GM19438 (cell line): ENCODE measurements around the gene NINL.
"Not testable (repeated sequence)": the region's sequence is repeated elsewhere in the genome, so short reads cannot be mapped to it uniquely, and the experiment has no call there.

Experiments used
- ATAC-seq: cut with Tn5 transposase; IDR thresholded peaks from one replicate; pipeline ENCODE4 v1.9.1; 2021; ENCODE audit warnings: low read depth; ENCODE audit not compliant: unreplicated experiment

NINL gene

DNA sequence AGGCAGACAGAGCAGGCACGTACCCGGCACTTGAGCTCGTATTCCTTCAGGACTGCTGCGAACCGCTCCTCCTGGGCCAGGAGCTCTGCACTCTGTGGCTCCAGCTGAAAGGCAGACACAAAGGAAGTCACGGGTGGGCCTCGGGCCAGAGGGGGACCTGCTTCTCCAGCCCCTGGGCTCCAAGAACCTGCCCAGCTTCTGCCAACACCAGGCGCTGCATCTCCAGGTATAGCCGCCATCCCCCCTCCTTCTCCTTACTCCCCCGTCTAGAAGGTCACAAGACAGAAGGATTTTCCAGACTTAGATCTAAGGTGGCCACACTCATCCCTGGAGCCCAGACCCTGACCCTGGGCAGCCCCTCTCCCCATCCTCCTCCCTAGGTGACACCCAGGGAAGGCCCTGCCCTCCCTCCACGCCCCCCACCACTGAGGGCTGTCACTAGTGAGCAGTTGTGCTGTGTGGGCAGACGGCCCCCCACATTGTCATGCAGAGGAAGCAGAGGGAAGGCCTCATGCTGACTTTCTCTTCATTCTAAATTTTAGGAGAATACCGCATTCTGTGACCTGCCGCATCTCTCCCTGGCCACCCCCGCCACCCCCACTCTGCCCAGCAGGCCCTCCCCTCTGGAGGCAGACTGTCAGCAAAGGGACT is 96.0 kb downstream of the NINL start:
- ATAC-seq, result no peak

DNA sequence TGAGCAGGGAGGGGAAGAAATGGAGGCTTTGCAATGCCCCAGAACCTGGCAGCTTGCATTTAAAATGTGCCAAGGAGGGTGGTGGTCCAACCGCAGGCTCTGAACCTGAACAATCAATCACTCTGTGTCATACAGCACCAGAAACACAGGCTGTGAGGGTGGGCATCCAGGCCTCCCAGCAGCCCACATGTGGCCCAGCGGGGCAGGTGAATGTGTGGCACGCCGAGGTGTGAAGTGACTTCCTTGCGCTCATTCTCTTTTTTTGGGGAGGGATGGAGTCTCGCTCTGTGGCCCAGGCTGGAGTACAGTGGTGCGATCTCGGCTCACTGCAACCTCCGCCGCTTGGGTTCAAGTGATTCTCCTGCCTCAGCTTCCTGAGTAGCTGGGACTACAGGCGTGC is 97.4 kb downstream of the NINL start:
- ATAC-seq, result no peak

GRCh38 chr20:25487306-25487705 is 98.0 kb downstream of the NINL start:
- no peak for ATAC-seq

DNA sequence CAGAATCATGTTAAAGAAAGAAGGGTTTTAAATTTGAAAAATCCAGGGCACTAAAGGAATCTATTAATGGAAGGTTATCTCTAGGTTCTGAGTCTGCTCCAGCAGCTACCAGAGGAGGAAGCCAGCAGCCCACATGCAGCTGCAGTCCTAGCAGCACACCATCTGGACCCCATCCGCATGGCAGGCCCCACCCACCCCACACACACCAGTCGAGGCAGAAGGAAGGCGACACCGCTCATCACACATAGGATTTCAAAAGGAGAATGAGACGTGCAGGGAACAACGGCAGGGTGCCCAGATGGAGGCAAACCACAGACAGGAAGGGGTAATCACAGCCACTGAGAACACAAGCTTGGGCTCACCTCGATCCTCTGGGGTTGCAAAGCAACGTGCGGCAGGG is 99.0 kb downstream of the NINL start:
- ATAC-seq, result no peak

GRCh38 chr20:25485872-25486271 is 99.5 kb downstream of the NINL start:
- ATAC-seq, result no peak

DNA sequence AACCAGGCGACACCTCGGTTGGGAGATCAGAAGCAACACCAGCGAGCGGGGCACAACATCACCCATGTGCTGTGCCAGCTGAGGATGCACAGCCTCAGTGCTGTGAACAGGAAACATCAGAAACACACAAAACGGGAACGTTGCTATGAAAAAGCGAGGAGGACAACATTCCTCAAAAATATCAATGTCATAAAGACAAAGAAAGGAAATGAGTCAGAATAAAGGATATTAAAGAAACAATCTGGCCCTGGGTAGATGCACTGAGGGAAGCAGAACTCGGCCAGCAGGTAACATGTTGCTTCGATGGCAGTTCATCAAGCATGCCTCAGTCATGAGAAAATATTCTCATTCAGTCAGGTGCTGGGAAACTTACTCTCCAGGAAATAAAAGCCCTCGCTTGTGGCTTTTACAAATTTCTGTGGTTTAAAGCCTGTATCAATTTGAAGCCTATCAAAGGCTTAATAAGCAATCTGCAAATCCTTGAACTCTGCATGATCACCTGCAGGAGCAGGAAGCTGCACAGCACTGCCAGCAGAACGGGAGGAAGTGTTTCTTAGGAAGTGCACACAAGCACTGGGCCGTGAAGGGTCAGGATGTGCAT is 100.3 kb downstream of the NINL start:
- no peak for ATAC-seq

- ATAC-seq, result no peak
These were observed 101.0 kb downstream of the NINL start for GRCh38 chr20:25484224-25484846.

GRCh38 chr20:25483431-25484132 is 101.7 kb downstream of the NINL start:
- no peak for ATAC-seq

- no peak for ATAC-seq
These were observed 103.4 kb downstream of the NINL start for GRCh38 chr20:25481918-25482253.

- no peak for ATAC-seq
These were observed 104.0 kb downstream of the NINL start for GRCh38 chr20:25481235-25481917.

GRCh38 chr20:25480797-25481196 is 104.5 kb downstream of the NINL start:
- ATAC-seq, result no peak

DNA sequence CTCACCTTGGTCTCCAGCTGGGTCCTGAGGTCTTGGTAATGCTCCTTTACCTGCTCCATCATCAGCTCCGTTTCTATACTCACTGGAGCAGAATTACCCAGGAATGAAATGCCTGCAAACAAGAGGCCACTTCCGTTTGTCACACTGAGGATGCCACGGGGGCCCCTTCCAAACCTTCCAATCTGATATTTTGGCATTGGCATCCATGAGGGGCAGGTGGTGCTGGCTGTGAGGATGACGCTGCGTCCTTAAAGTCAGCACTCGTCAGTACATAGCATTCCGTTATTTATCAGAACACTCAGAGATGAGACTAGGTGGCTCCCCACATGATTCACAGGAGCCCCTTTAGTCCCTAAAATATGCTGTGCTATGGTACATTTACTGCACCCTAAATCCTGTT is 105.2 kb downstream of the NINL start:
- ATAC-seq, result no peak

GRCh38 chr20:25479638-25480037 is 105.7 kb downstream of the NINL start:
- ATAC-seq, result no peak

GRCh38 chr20:25478889-25479568 is 106.3 kb downstream of the NINL start:
- ATAC-seq, result no peak

DNA sequence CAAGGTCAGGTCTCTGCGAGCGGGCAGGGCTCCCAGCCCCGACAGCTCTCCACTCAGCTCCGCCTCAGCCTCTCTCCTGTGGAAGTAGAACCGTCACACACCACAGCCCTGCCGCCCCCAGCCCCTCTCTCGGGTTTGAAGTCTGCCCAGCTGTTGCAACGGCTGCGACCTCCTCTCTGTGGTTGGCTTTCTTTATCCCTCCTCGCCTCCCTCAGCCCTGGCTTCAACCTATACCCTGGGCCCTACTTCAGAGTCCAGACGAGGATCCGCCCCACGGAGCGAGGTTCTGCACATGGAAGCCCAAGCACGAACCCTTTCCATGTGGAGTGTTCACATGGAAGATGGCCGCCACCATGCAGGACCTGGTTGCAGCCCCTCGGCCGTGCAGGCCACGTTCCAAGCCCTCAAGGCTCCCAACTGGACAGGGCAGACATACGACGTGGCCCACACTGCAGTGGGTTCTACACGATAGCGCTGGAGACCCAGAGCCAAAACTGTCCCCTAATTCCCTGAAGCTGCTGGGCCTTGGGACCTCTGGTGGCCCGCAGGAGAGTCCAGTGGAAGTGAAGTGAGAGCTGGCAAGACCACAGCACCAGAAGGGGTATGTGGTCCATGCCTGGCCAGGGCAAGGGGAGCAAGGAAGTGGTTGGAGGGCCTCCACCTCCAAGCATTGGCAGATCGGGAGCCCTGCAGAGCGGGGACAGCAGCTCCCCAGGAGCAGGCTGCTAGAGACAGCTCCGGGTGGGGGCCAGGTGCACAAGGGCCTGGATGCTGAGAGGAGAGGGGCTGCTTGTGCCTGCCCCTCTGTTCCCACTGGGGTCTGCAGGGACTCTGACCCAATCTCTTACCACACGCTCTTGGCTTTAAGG is 108.1 kb downstream of the NINL start:
- no peak for ATAC-seq

DNA sequence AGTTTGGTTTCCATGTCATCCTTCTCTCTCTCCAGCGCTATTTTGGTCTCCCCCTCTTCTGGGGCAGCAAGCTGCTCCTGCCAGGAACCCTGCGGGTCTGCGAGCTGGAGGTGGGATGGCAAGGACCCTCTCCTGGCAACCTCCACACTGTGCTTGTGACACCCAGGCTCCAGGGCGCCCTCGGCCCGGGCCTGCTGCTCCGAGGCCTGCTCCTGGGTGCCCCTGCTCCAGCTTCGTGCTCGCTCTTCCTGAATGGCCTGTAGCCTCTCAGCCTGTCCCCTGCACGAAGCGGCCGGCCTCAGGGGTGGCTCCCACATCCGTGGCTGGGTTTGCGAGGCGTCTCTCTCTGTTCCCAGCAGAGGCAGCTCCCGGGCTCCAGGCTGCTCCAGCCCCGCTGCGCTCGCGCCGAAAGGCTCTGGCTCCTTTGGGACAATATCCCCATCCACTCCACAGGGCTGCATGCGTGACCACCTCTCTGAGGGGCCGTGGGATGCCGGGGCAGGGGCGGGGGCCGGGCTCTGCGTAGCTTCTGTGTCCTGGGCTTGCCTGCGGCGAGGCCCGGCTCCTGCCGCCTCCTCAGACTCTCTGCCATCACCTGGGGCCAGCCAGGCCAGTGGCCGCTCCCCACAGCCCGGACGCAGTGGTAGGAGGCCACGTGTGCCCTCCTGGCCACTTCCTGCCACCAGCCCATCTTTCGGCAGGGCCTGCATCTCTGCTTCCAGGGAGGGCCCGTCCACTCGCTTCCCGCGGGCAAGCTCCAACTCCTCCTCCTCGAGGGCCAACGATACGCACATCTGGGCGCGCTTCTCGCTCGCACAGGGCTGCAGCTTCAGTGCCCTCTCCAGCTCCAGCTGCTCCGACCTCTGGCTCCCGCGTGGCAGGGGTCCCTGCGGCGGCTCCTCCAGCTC is 109.0 kb downstream of the NINL start:
- ATAC-seq, result no peak

DNA sequence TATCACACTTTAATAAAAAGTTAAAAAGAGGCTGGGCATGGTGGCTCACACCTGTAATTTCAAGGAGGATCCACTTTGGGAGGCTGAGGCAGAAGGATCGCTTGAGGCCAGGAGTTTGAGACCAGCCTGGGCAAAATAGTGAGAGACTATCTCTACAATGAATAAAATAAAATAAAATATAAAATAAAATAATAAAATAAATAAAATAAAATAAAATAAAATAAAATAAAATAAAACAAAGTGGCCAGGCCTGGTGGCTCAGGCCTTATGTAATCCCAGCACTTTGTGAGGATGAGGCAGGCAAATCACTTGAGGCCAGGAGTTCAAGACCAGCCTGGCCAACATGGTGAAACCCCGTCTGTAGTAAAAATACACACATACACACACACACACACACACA is 112.0 kb downstream of the NINL start:
- ATAC-seq, result not testable (repeated sequence)

DNA sequence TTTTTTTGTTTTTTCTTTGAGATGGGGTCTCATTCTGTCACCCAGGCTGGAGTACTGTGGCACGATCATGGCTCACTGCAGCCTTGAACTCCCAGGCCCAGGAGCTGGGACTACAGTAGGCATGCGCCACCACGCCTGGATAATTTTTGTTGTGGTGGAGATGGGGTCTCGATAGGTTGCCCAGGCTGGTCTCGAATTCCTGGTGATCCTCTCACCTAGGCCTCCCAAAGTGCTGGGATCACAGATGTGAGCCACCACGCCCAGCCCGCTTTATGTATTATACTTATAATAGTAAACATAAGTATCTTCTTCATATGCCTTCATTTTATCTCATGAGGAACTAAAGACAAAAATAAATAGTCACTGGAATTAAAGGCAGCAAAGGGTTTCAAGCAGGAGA is 114.3 kb downstream of the NINL start:
- ATAC-seq, result no peak

DNA sequence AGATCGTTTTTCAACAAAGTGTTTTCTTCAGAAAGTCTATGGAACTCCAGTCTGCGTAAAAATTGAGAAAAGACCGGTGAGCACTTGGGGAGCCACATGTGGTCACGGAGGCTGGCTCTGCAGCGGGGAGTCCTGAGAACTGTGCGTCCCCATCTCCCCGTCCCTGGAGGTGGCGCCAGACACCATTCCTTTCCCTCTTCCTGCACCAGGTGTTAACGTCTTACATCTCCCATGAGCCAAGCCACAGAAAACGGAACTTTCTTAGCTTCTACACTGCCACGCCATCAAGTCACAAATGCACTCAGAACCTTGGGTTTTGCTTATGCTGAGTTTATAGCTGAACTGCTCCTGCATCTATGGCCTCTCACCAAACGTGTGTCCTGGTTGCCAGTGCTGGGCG is 115.3 kb downstream of the NINL start:
- ATAC-seq, result peak; percentile 99
